NCI-H524 treated with DMSO at 0.1 percent for 48 hours (cell line): ENCODE results near the gene IL4.

Experiments
- DNase-seq: peaks from one replicate; lab custom pipeline; 2025; lab: John Stamatoyannopoulos, UW

IL4 gene

DNA sequence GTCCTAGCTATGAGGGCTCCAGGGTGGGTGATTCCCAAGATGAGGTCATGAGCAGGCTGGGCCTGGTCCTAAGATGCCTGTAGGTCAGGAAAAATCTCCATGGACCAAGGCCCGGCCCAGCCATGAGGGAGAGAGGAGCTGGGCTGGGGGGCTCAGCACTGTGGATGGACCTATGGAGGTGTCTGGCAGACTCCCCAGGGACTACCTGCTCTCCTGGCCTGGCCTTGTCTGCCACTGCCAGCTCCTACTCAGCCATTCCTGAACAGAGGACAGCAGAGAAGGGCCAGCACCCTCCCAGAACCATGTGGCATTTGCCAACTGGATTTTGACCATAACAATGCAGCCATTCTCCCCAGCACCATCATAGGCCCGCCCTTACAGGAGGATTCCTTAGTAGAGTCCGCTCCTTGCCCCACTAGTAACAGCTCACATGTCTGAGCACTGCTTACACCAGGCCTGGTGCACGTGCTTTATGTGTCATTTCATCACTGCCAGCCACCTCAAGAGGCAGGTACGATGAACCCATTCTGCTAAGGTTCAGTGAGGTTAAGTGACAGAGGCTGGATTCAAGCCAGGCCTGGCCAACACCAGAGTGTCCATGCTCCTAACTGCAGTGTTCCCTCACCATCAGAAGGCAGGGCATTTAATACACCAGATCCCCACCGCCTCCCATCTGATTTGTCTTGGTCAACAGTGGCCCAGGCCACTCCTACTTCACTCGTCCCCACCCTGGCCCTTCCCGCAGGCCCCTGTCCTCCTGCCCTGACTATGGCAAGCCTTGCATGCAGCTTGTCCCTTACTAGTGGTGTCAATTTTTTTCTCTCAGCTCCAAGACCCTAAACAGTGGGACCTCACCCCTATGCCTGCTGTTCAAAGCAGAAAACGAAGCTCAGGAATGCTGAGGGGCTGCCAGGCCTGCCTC is 15.1 kb upstream of the IL4 start:
- DNase-seq: no peak

- no peak for DNase-seq
Observed at GRCh38 chr5:132659598-132660493, 13.9 kb upstream of the IL4 start.

DNA sequence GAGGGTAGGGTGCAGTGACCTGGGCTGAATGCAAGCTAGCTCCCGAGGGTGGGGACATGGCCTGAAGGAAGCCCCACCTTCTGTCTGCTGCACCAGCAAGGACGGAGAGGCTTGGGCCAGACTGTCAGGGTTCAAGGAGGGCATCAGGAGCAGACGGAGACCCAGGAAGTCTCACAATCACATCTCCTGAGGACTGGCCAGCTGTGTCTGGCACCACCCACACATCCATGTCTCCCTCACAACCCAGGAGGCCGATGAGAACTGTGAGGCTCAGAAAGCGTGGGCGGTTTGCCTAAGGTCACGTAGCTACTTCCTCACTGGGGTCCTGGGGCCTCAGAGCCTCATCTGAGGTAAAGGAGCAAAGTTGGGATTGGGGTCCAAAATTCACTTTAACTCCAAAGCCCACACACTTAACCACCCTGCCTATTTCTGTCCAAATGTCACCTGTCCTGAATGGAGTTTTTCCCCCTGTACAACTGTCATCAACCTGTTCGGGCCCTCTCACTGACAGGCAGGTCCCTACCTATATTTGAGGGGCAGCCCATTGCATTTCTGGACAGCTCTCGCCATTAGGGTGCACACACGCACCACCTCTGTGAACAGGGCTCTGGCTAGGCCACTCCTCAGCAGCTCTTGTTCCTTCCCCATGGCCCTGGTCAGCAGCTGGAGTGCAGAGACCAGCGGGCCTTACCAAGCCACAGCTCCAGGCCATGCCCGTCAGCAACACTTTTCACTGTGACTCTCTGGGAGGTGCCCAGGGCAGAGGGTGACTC is 12.4 kb upstream of the IL4 start:
- DNase-seq: no peak

DNA sequence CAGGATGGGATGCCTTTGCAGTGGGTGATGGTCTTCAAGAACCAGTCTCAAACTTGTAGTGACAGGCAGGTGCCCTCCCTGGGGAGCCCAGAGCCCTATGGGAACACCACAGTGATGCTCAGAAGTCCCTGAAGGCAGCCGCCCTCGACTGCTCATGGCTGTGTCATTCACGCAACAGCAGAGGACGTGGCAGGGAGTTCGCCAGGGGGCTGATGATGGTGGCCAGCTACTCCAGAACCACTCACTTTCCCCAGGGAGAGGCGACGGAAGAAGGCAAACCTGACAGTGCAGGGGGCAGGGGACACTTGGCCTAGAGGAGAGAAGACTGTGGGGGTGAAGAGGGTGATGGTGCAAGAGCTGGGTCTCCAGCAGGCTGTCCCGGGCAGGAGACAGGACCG is 11.8 kb upstream of the IL4 start:
- no peak for DNase-seq

- DNase-seq: no peak
Observed at GRCh38 chr5:132662925-132663770, 10.6 kb upstream of the IL4 start.

GRCh38 chr5:132663771-132664695 is 9.8 kb upstream of the IL4 start:
- no peak for DNase-seq

DNA sequence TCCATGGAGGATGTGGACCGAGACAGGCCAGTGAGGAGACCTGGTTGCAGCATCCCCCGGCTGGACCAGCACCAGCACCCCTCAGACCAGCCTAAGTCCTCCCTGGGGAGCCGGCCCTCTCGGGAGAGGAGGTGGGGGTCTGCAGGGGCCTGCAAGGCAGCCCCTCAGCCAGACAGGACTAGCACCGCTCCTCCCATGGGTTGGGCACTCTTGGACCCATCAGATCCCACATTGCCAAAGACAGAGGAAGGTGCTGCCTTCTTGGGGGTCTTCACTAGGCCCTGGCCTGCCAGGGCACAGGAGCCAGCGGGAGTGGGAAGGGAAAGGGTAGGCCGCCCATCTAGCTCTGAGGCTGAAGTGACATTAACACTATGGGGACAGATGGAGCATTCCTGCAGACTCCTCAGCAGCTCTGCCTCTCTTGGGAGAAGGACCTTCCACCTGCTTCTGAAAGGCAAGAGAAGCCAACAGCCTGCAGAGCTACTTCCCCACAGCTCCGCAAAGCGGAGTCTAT is 9.0 kb upstream of the IL4 start:
- no peak for DNase-seq

DNA sequence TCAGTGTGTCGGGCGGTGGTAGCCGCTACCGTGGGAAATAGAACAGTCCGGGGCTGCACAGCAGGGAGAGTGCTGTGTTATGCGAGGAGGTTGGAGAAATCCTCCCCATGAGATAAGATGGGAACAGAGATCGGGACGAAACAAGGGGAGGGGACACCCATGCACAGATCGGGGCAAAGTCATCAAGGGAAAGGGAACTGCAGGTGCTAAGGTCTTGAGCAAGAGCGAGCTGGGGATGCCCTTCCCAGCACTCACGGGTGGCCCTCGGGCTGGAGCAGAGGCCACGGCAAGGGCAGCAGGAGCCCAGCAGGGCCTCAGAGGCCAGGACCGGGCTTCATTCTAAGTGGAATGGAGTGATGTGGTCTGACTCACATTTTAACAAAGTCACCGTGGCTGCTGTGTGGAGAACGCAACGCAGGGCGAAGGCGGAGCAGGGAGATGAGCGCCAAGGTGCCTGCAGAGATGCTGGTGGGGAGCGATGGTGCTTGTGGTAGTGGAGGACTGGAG is 8.2 kb upstream of the IL4 start:
- DNase-seq: no peak

- no peak for DNase-seq
Observed at GRCh38 chr5:132666310-132667123, 7.3 kb upstream of the IL4 start.

GRCh38 chr5:132667309-132667708 is 6.5 kb upstream of the IL4 start:
- no peak for DNase-seq

- DNase-seq: no peak
Observed at GRCh38 chr5:132667761-132668705, 5.8 kb upstream of the IL4 start.

DNA sequence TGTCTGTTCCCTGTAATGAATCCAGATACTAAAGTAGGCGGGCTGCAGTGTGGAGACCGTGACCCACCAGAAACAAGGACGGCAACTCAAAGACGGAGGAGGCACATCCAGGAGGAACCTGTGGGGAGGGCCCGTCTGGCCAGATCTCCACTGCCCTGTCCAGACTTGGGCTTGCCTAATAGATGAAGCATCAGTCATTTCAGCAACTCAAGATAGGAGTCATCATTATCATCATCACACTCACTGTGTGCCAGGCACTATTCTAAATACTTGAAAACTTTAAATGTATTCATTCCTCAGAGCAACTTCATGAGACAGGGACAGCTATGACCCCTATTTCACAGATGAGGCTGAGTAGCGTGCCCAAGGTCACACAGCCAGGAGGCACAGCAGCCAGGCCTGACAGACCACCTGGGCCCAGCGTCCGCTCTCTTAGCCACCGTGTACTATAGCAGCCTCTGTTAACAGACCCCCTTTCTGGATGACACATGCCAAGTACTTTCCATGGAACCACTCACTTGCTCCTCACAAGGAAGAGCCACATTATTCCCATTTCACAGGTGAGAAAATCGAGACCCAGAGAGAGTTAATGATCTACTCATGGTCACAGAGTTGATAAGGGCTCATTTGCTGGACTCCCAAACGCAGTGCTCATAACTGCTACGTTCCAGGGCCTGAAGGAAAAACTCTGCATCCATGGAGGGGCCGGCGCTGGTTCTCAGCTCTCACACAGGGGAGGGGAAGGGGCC is 4.9 kb upstream of the IL4 start:
- no peak for DNase-seq

DNA sequence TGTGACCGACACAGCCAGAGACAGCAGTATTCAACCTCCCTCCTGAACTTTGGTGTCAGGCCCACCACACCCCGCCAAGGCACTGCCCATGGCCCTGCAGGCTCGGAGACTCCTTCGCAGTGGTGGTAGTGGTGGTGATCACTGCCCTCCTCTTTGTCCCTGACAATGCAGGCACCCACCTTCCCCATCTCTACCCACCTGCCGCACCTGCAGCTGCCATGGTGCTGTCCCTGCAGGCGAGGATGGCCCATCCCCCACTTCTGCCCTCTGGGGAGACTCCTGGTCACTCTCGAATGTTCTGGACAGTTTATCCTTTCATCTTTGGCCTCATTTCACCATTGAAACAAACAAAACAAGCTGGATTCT is 4.4 kb upstream of the IL4 start:
- no peak for DNase-seq

GRCh38 chr5:132669966-132670882 is 3.6 kb upstream of the IL4 start:
- no peak for DNase-seq

DNA sequence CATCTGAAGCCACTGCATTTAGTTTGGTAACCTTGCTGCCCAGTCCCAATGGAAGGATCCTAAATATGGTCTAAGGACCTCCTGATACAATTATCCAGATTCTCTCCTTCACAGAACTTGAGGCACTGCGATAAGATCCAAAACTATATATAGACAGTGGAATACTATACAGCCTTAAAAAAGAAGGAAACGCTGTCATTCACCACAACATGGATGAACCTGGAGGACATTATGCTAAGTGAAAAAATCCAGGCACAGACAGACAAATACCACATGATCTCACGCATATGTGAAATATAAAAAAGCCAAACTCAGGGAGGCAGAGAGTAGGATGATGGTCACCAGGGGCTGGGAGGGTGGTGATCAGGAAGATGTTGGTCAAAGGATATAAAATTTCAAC is 2.8 kb upstream of the IL4 start:
- no peak for DNase-seq

- DNase-seq: no peak
Observed at GRCh38 chr5:132673488-132673887, 301 bp upstream of the IL4 start.
